DMS 273 (cell line): ENCODE data around the gene ANKRD40.

Experiments used
- DNase-seq: peaks from one replicate; lab custom pipeline; 2025; ENCODE audit not compliant: unreplicated experiment; lab: John Stamatoyannopoulos, UW

Gene ANKRD40

GRCh38 chr17:50651661-50652060, 56.1 kb downstream of the ANKRD40 start:
- DNase-seq, result no peak

DNA sequence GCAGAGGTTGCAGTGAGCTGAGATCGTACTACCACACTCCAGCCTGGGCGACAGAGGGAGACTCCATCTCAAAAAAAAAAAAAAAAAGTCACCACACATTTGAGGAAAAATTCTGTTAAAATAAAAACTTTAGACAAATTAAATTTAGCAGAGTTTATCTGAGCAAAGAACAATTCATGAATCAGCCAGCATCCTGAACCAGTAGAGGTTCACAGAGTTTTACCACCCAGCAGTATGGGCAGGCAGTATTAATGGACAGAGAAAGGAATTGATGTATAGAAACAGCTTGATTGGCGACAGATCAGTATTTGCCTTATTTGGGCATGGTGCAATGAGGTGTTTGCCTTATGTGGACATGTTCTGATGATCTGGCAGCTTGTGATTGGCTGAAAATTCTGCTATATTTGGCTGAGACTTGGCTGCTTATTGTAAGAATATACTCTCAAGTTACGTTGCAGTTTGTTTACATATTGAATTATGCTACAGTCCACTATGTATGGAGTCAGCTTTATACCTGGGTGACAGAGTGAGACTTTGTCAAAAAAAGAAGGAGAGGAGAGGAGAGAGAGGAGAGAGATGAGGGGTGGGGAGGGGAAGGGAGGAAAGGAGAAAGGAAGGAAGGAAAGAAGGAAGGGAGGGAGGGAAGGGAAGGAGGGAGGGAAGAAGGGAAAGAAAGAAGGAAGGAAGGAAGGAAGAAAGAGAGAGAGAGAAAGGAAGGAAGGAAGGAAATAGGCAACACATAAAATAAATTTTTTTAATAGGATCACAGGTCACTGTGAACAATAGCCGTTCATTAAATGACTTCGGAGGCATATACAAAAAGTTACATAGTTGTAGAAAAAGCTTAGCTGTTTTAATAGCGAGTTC, 58.4 kb downstream of the ANKRD40 start:
- DNase-seq, result peak; percentile 37

DNA sequence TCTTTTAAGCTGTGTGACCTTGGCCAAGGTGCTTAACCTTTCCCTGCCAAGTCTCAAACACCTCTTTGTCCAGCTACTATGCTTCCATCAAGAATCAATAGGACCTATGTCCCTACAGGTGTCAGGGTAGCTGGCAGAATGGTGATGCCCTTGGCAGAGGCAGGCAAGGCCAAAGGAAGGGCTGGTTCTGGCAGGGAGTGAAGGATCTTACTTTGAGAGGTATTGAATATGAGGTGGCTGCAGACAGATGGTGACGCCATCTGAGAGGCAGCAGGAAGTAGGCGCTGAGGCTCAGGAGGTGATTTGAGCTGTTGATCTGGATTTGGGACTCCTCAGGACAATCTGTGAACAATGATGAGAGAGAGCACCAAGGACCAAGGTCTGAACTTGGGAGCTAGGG, 60.5 kb downstream of the ANKRD40 start:
- DNase-seq, result peak; percentile 44

- DNase-seq, result no peak
These were observed 61.7 kb downstream of the ANKRD40 start for GRCh38 chr17:50645748-50646682.
